Thyroid gland (tissue), 4 donors: ENCODE results near the gene TMEM52B. TPM values are rescaled to one million over a fixed set of nuclear protein-coding genes. Genes with fewer than 3 reads are reported as not detected.

Experiments
- DNase-seq, 2 donors: peaks; one replicate each; pipeline ENCODE4 v3.0.0-alpha.2; 2019
- H3K27ac ChIP-seq, 3 donors: fragments of 200-600 bp; sonication (generic); 1 replicate in 2 of 3; 2 replicates in 1 of 3; pipeline ENCODE4 v1.5.1; 2016 to 2019; ENCODE audit warnings: mild to moderate bottlenecking in 1 of 3, moderate library complexity in 1 of 3
- H3K27me3 ChIP-seq: fragments of 200-600 bp; sonication (generic); one replicate; pipeline ENCODE4 v1.5.1; 2019
- H3K36me3 ChIP-seq, 2 donors: fragments of 200-600 bp; sonication (generic); one replicate each; pipeline ENCODE4 v1.5.1; 2016 to 2019
- H3K4me1 ChIP-seq, 2 donors: fragments of 200-600 bp; sonication (generic); one replicate each; pipeline ENCODE4 v1.5.1; 2017 to 2019
- H3K4me3 ChIP-seq, 3 donors: fragments of 200-600 bp; sonication (generic); replicated peaks in 1 of 3; 1 replicate in 2 of 3; 2 replicates in 1 of 3; pipeline ENCODE4 v1.5.1; 2016; ENCODE audit warnings: mild to moderate bottlenecking in 1 of 3
- H3K9me3 ChIP-seq: fragments of 200-600 bp; sonication (generic); one replicate; pipeline ENCODE4 v1.5.1; 2017
- POLR2A ChIP-seq, 2 donors: fragments of 450-650 bp; IDR thresholded peaks; one replicate each; pipeline ENCODE4 v1.6.1; 2017; ENCODE audit warnings: antibody characterized with exemption in 2 of 2, mild to moderate bottlenecking in 2 of 2, moderate library complexity in 1 of 2
- WGBS, 2 donors: methylation state at CpG; one replicate each; pipeline ENCODE4 v1.1.5; 2017; 5-methylcytosine and 5-hydroxymethylcytosine counted together
- intact Hi-C: fragments of 100-400 bp; cut with DNase I; formaldehyde crosslinking; loops from one replicate; pipeline ENCODE4 v1.15.1; 2023
- total RNA-seq, 4 donors: library from RNA; depleted of rRNA; stranded (reverse); fragments of >200 nt; gene quantifications; one replicate each; pipeline ENCODE4 v1.2.3, GENCODE V29; 2016
- TF ChIP-seq, protein P1 (sequence below), 6 experiments: fragments of 200-600 bp in 3 of 6; fragments of 450-650 bp in 3 of 6; sonication (generic) in 3 of 6; IDR thresholded peaks; one replicate each; pipeline ENCODE4 v1.5.1; 2016 to 2019; ENCODE audit warnings: antibody characterized with exemption in 6 of 6, mild to moderate bottlenecking in 2 of 6, inconsistent platforms in 1 of 6, moderate library complexity in 1 of 6

Gene TMEM52B
- total RNA-seq, 4 donors from 2014 or later, result not detected

DNA sequence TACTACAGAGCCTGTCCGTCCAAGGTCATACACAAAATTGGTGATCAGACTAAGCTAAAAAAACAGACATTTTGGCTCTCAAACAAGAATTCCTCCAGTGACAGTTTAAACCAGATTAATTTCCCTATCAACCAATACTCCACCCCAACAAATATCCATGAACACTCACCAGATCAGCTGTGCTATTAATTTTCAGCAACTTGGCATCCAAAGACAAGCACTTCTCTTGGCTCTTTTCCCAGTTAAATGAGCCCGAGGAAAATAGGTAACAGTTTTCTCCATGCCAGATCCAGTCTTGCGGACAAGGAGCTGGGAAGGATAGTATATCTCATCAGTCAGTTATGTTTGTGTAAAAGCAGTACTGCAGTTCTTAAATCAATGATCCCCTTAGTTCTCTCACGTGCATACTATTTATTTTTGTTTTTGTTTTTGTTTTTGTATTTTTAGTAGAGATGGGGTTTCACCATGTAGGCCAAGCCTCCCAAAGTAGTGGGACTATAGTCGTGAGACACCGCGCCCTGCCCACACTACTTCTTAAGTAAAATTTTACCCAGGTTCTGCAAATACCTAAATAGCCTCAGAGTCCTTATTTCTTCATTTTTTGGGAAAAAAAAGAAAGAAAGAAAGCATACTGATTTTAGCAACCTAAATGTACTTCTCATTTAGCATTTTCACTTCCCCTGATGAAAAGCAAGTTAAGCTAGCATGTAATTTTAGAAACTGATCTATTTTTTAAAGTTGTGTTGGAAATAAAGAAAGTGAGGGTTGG is 18.0 kb upstream of the TMEM52B start:
- intact Hi-C loops, result no loop called here
- WGBS, 2 donors, result 68 to 69% methylated on average over 7 of the region's 7 CpGs
- TF ChIP-seq POLR2A (IDR thresholded peaks at IDR 0.05), result no peak
- TF ChIP-seq, protein P1, sequence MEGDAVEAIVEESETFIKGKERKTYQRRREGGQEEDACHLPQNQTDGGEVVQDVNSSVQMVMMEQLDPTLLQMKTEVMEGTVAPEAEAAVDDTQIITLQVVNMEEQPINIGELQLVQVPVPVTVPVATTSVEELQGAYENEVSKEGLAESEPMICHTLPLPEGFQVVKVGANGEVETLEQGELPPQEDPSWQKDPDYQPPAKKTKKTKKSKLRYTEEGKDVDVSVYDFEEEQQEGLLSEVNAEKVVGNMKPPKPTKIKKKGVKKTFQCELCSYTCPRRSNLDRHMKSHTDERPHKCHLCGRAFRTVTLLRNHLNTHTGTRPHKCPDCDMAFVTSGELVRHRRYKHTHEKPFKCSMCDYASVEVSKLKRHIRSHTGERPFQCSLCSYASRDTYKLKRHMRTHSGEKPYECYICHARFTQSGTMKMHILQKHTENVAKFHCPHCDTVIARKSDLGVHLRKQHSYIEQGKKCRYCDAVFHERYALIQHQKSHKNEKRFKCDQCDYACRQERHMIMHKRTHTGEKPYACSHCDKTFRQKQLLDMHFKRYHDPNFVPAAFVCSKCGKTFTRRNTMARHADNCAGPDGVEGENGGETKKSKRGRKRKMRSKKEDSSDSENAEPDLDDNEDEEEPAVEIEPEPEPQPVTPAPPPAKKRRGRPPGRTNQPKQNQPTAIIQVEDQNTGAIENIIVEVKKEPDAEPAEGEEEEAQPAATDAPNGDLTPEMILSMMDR (IDR thresholded peaks at IDR 0.05), result no peak
- Histone ChIP-seq H3K27me3 (no peaks in the 10 kb centered on the region), H3K36me3 (no peaks in the 10 kb centered on the region), H3K9me3 (no peaks in the 10 kb centered on the region), H3K4me3 (no peak overlapping the region), H3K4me1 (no peaks in the 10 kb centered on the region), H3K27ac (no peak overlapping the region)
- no peak for DNase-seq

DNA sequence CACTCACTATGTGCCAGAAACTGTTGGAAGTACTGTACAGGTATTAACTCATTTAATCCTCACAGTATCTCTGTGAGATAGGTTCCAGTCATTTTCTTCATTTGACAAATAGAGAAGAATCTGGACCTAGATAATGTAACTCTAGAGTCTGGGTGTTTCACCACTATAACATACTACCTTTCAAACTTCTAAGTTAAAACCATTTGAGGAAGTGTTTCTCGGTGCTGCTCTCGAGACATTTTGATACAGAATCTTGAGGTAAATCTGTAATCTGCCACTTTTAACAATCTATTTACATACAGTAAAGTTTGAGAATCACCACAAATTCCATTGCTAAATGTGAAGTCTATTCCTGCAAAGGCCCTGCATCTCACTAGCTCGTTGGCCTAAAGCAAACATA is 15.7 kb upstream of the TMEM52B start:
- intact Hi-C loops, result no loop called here
- Histone ChIP-seq H3K27me3 (no peaks in the 10 kb centered on the region), H3K4me3 (no peak overlapping the region), H3K9me3 (no peaks in the 10 kb centered on the region), H3K4me1 (no peaks in the 10 kb centered on the region), H3K27ac (no peak overlapping the region), H3K36me3 (no peaks in the 10 kb centered on the region)
- TF ChIP-seq POLR2A (IDR thresholded peaks at IDR 0.05), result no peak
- TF ChIP-seq, protein P1 (IDR thresholded peaks at IDR 0.05), result no peak
- DNase-seq, result no peak
- WGBS, 2 donors, result 79 to 83% methylated on average over 3 of the region's 3 CpGs

DNA sequence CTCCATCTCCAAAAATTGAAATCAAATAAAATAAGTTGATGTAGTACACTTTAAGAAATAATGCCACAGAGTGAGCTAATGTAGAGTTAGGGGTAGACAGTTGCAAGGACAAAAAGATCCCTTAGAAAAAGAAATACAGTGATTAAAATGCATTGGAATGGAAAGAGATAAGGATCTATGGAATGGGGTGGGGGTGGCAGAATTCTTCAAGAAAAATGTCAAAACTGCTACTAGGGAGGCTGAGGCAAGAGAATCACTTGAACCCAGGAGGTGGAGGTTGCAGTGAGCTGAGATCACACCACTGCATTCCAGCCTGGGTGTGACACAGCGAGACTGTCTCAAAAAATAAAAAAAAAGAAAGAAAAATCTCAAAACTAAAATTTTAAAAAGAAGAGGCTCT is 13.4 kb upstream of the TMEM52B start:
- H3K36me3 ChIP-seq, result no peaks in the 10 kb centered on the region
- no peaks in the 10 kb centered on the region for H3K9me3 ChIP-seq
- no peak overlapping the region for H3K4me3 ChIP-seq
- no peaks in the 10 kb centered on the region for H3K4me1 ChIP-seq
- no peak for DNase-seq
- WGBS, 2 donors, result 0% methylated on average over 1 of the region's 1 CpG
- H3K27me3 ChIP-seq, result no peaks in the 10 kb centered on the region
- TF ChIP-seq, protein P1 (IDR thresholded peaks at IDR 0.05), result no peak
- no peak for TF ChIP-seq POLR2A (IDR thresholded peaks at IDR 0.05)
- H3K27ac ChIP-seq, result no peak overlapping the region
- intact Hi-C loops, result no loop called here

DNA sequence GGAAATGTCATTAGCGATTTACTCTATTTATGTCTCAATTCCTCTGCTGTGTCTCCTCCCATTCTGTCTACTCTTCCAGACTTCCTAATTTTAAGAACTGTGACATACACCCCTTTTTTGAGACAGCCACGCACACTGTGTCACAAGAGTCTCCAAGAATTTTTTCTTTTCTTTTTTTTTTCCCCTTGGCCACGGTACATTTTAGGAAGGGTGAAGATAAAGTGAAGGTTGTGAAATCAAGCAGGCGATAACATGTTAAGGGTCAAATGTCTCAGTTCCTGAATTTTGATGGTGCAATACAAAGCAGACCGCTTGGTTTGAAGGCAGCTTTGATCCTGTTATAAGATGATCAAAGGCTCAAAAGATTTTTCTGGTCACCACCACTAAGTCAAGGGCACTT is 11.2 kb upstream of the TMEM52B start:
- no peak for DNase-seq
- H3K4me3 ChIP-seq, result no peak overlapping the region
- no peaks in the 10 kb centered on the region for H3K27me3 ChIP-seq
- WGBS, 2 donors, result 58 to 64% methylated on average over 5 of the region's 5 CpGs
- no peak overlapping the region for H3K27ac ChIP-seq
- H3K9me3 ChIP-seq, result no peaks in the 10 kb centered on the region
- no peak for TF ChIP-seq POLR2A (IDR thresholded peaks at IDR 0.05)
- TF ChIP-seq, protein P1 (IDR thresholded peaks at IDR 0.05), result no peak
- intact Hi-C loops, result no loop called here
- H3K4me1 ChIP-seq, result no peaks in the 10 kb centered on the region
- H3K36me3 ChIP-seq, result no peaks in the 10 kb centered on the region

DNA sequence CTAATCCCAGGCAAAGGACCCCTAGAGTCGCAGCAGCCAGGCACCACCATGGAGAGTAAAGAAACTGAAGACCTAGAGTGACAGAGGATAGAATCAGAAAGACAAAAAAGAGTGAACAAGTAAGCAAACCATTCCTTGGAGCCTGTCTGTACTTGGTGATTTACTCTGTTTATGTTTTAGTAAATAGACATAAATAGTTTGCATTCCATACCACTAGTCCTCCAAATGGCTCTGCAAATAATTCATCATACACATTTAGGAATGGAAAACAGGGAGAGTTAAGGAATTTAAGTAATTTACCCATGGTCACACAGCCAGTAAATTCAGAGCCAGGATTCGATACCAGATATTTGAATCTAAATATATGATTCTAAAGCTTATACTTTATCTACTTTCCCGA is 9.7 kb upstream of the TMEM52B start:
- Histone ChIP-seq H3K27me3 (no peaks in the 10 kb centered on the region), H3K36me3 (no peaks in the 10 kb centered on the region), H3K27ac (no peak overlapping the region), H3K9me3 (no peaks in the 10 kb centered on the region), H3K4me1 (no peaks in the 10 kb centered on the region), H3K4me3 (no peak overlapping the region)
- WGBS, 2 donors, result 82% methylated on average over 3 of the region's 3 CpGs
- intact Hi-C loops, result no loop called here
- TF ChIP-seq POLR2A (IDR thresholded peaks at IDR 0.05), result no peak
- TF ChIP-seq, protein P1 (IDR thresholded peaks at IDR 0.05), result no peak
- DNase-seq, result no peak
